ENCODE results near the gene CLDND2. TPM values are rescaled to one million over a fixed set of nuclear protein-coding genes. Genes with fewer than 3 reads are reported as not detected.

CLDND2 gene
- total and polyA plus RNA-seq, 2 of the 8 experiments (the other 6 are each of a cell fraction or from before 2014, with no cell fraction given), result 0.21 to 0.56 TPM

- TF ChIP-seq TBP (IDR thresholded peaks at IDR 0.05; ENCODE audit: low read depth, low read length), result no peak
These were observed 2.2 kb downstream of the CLDND2 start (continued) for GRCh38 chr19:51366389-51367254.

All from H1 (cell line).